ENCODE measurements around the gene TAS2R43.
"Not testable (repeated sequence)": the region's sequence is repeated elsewhere in the genome, so short reads cannot be mapped to it uniquely, and the experiment has no call there.

Gene TAS2R43

DNA sequence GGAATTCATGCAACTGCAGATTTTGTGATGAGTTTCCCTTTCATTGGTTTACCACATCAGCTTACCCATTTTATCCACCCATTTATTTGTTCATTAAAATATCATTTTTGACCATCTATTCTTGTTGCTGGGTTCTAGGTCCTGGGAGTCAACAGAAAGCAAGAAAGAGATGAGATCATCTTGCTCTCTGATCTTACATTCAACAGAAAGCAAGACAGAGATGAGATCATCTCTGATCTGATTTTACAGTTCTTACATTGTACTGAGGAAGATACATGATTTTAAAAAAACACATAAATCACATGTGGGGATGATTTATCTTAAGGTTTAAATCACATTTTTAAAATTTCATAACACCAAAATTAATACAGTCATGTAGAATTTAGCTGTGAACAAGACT, 32.3 kb downstream of the TAS2R43 start:
- DNase-seq (ENCODE audit: low spot score), result no peak

DNA sequence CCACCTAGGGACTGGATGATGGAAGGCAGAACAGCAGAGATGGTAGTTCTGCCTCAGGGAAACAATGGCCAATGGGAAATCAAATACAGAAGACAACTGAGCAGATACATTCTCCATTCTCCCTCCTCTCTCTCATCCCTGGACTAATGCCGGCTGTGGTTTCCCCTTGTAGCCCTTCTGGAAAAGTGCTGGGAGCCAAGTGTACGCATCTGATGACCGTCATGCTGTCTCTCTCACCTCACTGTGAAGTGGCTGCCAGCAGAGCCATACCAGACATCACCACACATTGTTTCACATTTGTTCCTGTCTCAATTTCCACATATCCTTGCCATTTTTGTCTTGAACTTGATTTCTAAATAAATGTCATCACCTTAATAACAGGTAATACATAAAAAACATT, 33.1 kb downstream of the TAS2R43 start:
- no peak for DNase-seq (ENCODE audit: low spot score)

DNA sequence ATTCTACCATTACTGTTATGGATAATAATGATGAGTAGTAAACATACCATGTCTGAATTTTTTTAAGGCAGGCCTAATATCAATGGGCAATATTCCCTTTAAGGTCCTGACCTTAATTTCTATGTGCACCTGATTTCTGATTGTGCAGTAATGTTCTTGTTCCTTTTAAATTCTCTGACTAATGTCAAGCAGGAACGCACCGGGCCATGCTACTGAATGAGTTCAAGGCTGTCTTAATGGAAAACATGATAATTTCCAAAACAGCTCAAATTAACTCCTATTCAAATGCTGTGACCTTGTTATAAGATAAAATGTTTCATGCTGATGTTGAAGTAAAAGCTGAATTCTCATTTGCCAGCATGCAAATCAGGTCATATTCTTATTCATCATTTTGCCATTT, 36.8 kb downstream of the TAS2R43 start:
- no peak for DNase-seq (ENCODE audit: low spot score)

DNA sequence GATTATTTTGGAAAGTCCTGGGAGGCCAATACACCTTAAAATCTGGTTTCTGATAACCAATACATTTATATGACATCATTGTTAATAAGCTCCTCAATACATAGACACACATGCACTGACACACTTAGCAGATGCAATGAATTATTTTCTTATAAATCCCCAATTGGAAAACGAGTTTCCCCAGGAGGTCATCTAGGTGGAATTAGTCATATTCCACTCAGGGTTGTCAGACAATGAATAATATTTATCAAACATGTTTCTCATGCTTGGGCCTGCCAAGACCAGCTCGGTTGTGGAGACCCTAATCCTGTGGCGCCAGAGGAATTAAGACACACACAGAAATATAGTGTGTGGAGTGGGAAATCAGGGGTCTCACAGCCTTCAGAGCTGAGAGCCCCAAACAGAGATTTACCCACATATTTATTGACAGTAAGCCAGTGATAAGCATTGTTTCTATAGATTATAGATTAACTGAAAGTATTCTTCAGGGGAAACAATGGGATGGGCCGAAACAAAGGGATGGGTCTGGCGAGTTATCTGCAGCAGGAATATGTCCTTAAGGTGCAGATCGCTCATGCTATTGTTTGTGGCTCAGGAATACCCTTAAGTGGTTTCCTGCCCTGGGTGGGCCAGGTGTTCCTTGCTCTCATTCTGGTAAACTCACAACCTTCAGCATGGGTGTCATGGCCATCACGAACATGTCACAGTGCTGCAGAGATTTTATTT, 42.1 kb downstream of the TAS2R43 start:
- not testable (repeated sequence) for DNase-seq (ENCODE audit: low spot score)

DNA sequence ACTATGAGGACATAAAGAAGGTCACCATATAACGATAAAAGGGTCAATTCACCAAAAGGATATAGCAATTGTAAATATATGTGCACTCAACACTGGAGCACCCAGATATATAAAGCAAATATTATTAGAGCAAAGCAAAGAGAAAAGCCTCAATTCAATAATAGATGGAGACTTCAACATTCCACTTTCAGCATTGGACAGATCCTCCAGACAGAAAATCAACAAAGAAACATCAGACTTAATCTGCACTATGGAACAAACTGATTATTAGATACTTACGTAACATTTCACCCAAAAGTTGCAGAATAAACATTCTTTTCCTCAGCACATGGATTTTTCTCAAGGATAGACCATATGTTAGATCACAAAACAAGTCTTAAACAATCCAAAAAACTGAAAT, 50.7 kb downstream of the TAS2R43 start:
- not testable (repeated sequence) for DNase-seq (ENCODE audit: low spot score)

Measured in pons (tissue), 1 donor.